GM21528 (cell line): ENCODE results near the gene TRAPPC10.

Experiments
- ATAC-seq: cut with Tn5 transposase; IDR thresholded peaks from one replicate; pipeline ENCODE4 v1.9.1; 2021; ENCODE audit warnings: mild to moderate bottlenecking, moderate library complexity; ENCODE audit not compliant: unreplicated experiment, low FRiP score

The TRAPPC10 gene

DNA sequence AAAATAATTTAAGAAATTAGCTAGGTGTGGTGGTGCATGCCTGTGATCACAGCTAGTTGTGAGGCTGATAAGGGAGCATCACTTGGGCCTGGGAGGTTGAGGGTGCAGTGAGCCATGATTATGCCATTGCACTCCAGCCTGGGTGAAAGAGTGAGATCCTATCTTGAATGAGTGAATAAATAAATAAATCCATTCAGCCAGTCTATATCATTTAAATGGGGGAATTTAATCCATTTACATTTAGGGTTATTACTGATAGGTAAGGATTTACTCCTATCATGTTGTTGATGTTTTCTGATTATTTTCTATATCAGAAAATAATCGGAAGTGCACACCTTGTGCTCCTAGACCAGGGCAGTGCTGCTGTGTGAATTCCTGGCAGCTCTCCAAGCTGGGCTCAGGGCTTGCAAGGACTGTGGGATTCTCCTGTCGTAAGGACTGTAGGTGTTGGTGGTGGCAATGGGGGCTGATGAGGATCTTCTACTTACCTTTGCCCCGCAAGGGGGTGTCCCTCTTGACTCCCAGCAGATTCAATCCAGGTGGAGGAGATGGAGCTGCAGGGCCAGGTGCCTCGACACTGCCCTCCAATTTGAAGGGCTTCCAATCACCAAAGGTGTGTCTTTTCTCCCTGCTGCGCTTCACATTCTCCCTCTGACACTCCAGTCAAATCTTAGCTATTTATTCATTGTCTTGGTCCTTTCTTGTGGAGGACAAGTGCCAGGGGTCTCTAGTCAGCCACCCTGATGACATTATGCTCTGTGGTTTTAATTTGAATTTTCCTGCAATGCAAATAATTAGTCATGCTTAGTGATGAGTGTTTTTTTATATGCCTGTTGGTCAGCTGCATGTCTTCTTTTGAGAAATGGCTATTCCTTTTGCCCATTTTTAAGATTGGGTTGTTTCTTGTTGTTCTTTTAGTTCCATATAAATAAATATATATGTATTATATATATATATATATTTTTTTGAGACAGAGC is 14.1 kb upstream of the TRAPPC10 start:
- no peak for ATAC-seq

GRCh38 chr21:44000360-44000759 is 11.7 kb upstream of the TRAPPC10 start:
- ATAC-seq: no peak

GRCh38 chr21:44002511-44002910 is 9.6 kb upstream of the TRAPPC10 start:
- no peak for ATAC-seq

DNA sequence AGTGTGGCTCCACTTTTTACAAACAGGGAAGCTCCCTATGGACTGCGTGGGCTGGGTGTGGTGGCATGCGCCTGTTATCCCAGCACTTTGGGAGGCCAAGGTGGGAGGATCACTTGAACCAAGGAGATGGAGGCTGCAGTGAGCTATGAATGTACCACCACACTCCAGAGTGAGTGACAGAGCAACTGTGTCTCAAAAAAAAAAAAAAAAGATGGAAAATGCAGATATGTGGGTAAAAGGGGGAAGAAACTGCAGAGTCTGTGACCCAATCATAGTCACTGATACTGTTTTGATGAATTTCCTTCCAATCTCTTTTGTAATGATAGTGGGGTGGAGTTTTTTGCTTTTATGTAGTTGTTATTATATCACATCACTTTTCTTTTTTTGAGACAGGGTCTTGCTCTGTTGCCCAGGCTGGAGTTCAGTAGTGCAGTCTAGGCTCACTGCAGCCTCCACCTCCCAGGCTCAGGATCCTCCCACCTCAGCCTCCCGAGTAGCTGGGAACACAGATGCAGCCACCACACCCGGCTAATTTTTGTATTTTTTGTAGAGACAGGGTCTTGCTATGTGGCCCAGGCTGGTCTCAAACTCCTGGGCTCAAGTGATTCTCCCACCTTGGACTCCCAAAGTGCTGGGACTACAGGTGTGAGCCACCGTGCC is 8.7 kb upstream of the TRAPPC10 start:
- ATAC-seq: no peak

DNA sequence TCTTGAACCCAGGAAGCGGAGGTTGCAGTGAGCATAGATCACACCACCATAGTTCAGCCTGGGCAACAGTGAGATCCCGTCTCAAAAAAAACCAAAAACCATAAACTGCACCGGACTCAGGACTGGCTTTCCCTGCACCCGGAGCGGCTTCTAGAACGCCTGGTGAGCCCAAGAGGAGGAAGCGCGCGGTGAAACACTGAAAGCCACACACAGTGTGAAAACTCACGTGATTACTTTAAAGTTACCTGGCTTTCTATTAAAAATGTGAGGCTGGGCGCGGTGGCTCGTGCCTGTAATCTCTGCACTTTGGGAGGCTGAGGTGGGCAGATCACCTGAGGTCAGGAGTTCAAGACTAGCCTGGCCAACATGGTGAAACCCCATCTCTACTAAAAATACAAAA is 7.0 kb upstream of the TRAPPC10 start:
- no peak for ATAC-seq

GRCh38 chr21:44005593-44005992 is 6.5 kb upstream of the TRAPPC10 start:
- ATAC-seq: no peak

GRCh38 chr21:44006017-44006619 is 6.0 kb upstream of the TRAPPC10 start:
- ATAC-seq: no peak

DNA sequence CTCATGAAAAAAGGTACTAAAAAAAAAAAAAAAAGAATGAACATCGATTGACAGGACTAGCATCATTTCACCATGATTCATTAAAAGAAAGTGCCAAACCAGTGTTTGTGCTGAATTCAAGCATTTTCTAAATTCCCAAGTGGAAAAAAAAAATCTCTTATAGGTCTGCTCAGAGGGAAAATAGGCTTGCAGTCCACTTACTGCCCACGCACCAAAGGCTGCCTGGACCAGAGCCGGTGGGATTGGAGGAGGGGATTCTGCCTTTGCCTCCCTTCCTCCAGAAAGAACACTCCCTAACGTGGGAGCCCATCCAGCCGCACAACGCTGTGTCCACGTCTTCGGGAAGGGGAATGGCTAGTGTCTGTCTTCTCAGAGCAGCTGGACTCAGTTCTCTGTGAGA is 5.5 kb upstream of the TRAPPC10 start:
- no peak for ATAC-seq

DNA sequence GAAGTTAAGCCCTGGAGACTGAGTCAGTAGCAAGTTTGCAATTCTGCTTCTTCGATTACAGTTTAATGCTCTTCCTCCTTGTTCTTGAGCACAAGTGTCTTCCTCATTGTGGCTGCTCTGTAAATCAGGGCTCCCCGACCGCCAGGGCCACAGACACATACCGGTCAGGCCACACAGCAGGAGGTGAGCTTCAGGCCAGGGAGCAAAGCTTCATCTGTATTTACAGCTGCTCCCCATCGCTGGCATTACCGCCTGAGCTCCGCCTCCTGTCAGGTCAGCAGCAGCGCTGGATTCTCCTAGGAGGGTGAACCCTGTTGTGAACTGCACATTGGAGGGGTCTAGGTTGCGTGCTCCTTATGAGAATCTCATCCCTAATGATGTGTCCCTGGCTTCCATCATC is 1.7 kb upstream of the TRAPPC10 start:
- no peak for ATAC-seq

DNA sequence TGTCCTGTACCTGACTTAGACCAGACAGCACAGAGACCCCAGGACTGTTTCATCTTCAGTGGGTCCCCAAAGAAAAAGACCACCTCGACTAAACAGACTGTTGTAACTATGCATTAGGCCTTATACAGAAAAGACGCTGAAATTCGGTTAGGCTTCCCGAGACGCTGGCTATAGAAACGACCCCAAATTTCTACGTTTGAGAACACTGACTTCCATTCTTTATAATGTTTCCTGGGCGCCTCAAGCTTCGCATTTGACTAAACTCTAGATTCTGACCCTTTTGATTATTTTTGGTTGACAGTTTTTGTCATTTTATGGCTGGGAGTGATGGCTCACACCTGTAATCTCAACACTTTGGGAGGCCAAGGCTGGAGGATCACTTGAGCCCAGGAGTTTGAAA is 986 bp upstream of the TRAPPC10 start:
- ATAC-seq: no peak

DNA sequence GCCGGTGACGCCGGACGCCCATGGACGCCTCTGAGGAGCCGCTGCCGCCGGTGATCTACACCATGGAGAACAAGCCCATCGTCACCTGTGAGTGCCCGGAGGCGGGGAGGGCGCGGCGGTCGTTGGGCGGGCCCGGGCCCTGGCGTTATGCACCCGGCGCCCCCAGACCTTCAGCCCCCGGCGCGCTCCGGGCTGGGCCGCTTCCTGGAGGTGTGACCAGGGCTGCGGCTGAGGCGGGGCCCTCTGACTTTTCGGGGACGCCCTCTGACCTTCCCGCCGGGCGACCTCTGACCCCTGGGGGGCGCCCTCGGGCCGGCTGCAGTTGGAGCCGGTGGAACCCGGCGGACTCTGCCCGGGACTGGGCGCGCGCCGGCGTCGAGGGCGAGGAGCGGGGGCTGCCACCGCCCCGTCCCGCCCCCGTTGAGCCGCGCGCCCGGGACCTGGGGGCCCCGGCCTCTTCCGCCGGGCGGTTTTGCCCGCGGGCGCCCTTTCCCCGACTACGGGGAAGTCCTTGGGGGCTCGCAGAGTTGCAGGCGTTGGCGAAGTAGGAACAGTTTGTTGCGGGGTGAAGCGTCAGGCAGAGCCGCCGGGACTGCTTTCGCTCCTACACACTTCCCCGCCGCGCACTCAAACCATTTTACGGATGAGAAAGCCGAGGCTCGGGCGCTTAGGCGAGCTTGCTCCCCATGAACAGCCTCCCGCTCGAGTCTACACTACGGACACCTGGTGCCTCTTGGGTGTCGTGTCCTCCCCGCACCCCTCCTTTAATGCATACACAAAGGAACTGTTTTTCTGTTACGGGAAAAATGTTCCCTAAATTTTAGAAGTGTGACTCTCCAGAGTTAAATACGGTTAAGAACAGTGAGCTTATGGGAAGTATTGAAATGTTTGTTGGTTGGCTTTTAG is 618 bp downstream of the TRAPPC10 start:
- peak; percentile 68 for ATAC-seq

- ATAC-seq: no peak
These were observed 1.4 kb downstream of the TRAPPC10 start for GRCh38 chr21:44013380-44014088.

- no peak for ATAC-seq
These were observed 5.5 kb downstream of the TRAPPC10 start for GRCh38 chr21:44017601-44018000.

DNA sequence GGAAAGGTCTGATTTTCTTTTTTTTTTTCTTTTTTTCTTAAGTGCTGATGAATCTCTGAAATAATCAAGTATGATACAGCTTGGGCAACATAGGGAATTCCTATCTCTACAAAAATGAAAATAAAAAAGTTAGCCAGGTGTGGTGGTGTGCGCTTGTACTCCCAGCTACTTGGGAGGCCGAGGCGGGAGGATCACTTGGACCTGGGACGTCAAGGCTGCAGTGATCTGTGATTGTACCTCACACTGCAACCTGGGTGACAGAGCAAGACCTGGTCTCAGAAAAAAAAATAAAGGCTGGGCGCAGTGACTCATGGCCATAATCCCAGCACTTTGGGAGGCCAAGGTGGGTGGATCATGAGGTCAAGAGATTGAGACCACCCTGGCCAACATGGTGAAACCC is 6.0 kb downstream of the TRAPPC10 start:
- no peak for ATAC-seq

DNA sequence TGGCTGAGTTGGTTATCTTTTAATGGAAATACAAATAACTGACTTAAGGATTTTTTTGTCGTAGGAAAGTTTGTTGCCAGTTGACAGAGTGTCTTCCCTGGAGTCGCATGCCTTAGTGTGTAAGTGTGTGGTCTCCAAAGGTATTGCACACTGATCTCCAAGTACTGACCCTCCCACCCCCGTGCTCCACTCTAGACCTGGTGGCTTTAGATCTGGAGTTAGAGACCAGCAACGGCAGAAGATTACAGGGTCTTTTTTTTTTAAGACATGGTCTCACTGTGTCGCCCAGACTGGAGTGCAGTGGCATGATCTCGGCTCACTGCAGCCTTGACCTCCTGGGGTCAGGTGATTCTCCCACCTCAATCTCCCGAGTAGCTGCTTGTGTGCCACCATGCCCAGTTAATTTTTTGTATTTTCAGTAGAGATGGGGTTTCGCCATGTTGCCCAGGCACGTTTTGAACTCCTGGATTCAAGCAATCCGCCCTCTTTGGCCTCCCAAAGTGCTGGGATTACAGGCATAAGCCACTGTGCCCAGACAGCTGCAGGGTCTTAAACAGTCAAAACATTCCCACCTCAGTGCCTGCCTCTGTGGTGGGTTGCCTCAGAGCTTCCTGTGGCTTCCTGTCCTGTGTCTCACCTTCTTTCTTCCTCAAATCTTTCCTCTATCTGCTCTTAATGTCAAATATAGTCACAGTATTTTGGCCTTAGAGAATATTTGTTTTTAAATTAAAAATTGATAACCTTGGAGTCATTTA is 6.9 kb downstream of the TRAPPC10 start:
- ATAC-seq: no peak

- no peak for ATAC-seq
These were observed 7.5 kb downstream of the TRAPPC10 start for GRCh38 chr21:44019568-44019958.

- no peak for ATAC-seq
These were observed 8.4 kb downstream of the TRAPPC10 start for GRCh38 chr21:44020551-44020950.

- no peak for ATAC-seq
These were observed 9.0 kb downstream of the TRAPPC10 start for GRCh38 chr21:44021064-44021463.

DNA sequence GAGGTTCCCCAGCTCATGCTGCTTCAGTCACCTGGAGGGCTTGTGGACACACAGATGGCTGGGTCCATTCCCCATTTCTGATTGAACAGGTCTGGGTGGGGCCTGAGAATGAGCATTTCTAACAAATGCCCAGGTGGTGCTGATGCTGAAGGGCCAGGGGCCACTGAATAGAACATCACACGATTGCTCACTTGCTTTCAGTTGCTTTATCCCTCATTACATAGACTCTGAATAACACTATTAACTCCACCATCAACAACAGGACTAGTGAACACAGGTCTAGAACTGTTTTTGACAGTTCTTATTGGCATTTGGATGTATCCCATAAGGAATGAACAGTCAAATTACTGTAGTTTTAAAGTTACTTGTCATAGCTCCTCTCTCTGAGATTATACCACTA is 12.1 kb downstream of the TRAPPC10 start:
- no peak for ATAC-seq
